ENCODE measurements around the gene SLCO4A1. TPM values are rescaled to one million over a fixed set of nuclear protein-coding genes. Genes with fewer than 3 reads are reported as not detected.

Gene SLCO4A1
- total RNA-seq, 2 donors from 2014 or later = 2.6 to 6.2 TPM

- intact Hi-C loops (cut with DNase I) = no loop called here
- peaks cover 0 to 12% of the 10 kb centered on the region in 2 donors for H3K27me3 ChIP-seq
- H3K4me3 ChIP-seq = no peak overlapping the region
- no peak overlapping the region for H3K27ac ChIP-seq
- 78 to 88% methylated on average over 10 of the region's 10 CpGs for WGBS, 2 donors
- no peaks in the 10 kb centered on the region for H3K9me3 ChIP-seq
- no peaks in the 10 kb centered on the region for H3K36me3 ChIP-seq (replicated peaks in 1 of 2; ENCODE audit: insufficient read depth in 1 of 2, low read depth in 2 of 2)
- peaks cover 1% of the 10 kb centered on the region for H3K4me1 ChIP-seq
- no peak for DNase-seq
- TF ChIP-seq POLR2A (IDR thresholded peaks at IDR 0.05) (no peak), CTCF (IDR thresholded peaks at IDR 0.05) (no peak)
- no peak for ATAC-seq
Measured at GRCh38 chr20:62714006-62714405, 71.7 kb downstream of the SLCO4A1 start.

- no peaks in the 10 kb centered on the region for H3K9me3 ChIP-seq
- H3K27ac ChIP-seq = no peak overlapping the region
- ATAC-seq = no peak
Measured at GRCh38 chr20:62714799-62715198, 72.5 kb downstream of the SLCO4A1 start.

GRCh38 chr20:62715201-62715600, 72.9 kb downstream of the SLCO4A1 start:
- no peak for ATAC-seq
- intact Hi-C loops (cut with DNase I) = no loop called here

More at GRCh38 chr20:62714799-62715198, 72.5 kb downstream of the SLCO4A1 start:
- intact Hi-C loops (cut with DNase I) = no loop called here
- H3K27me3 ChIP-seq = peaks cover 0 to 10% of the 10 kb centered on the region in 2 donors
- TF ChIP-seq CTCF (IDR thresholded peaks at IDR 0.05) (no peak), POLR2A (IDR thresholded peaks at IDR 0.05) (no peak)
- H3K4me1 ChIP-seq = no peaks in the 10 kb centered on the region
- no peak for DNase-seq
- WGBS, 2 donors = 70 to 74% methylated on average over 6 of the region's 6 CpGs
- no peaks in the 10 kb centered on the region for H3K36me3 ChIP-seq (replicated peaks in 1 of 2; ENCODE audit: insufficient read depth in 1 of 2, low read depth in 2 of 2)
- H3K4me3 ChIP-seq = no peak overlapping the region

GRCh38 chr20:62716198-62716940, 74.1 kb downstream of the SLCO4A1 start:
- ATAC-seq (no peak), DNase-seq (no peak)
- intact Hi-C loops (cut with DNase I) = no loop called here
- WGBS, 2 donors = 45 to 50% methylated on average over 19 to 30 of the region's 30 CpGs
- Histone ChIP-seq H3K36me3 (replicated peaks in 1 of 2; ENCODE audit: insufficient read depth in 1 of 2, low read depth in 2 of 2) (no peaks in the 10 kb centered on the region), H3K4me3 (no peak overlapping the region), H3K4me1 (no peaks in the 10 kb centered on the region), H3K9me3 (peaks cover 0 to 3% (median 0%) of the 10 kb centered on the region in 3 donors), H3K27me3 (no peaks in the 10 kb centered on the region), H3K27ac (no peak overlapping the region)
- no peak for TF ChIP-seq POLR2A (IDR thresholded peaks at IDR 0.05)

More at GRCh38 chr20:62715201-62715600, 72.9 kb downstream of the SLCO4A1 start:
- no peaks in the 10 kb centered on the region for H3K4me1 ChIP-seq
- H3K27me3 ChIP-seq = peaks cover 0 to 6% of the 10 kb centered on the region in 2 donors
- WGBS, 2 donors = 59% methylated on average over 10 of the region's 10 CpGs
- no peak overlapping the region for H3K4me3 ChIP-seq
- H3K36me3 ChIP-seq (replicated peaks in 1 of 2; ENCODE audit: insufficient read depth in 1 of 2, low read depth in 2 of 2) = no peaks in the 10 kb centered on the region
- H3K27ac ChIP-seq = no peak overlapping the region
- no peak for DNase-seq
- TF ChIP-seq CTCF (IDR thresholded peaks at IDR 0.05) (no peak), POLR2A (IDR thresholded peaks at IDR 0.05) (no peak)
- H3K9me3 ChIP-seq = no peaks in the 10 kb centered on the region

- Histone ChIP-seq H3K27me3 (no peaks in the 10 kb centered on the region), H3K4me3 (no peak overlapping the region), H3K9me3 (peaks cover 0 to 7% (median 0%) of the 10 kb centered on the region in 3 donors), H3K27ac (no peak overlapping the region), H3K36me3 (replicated peaks in 1 of 2; ENCODE audit: insufficient read depth in 1 of 2, low read depth in 2 of 2) (no peaks in the 10 kb centered on the region), H3K4me1 (no peaks in the 10 kb centered on the region)
- no peak for DNase-seq
- TF ChIP-seq CTCF (IDR thresholded peaks at IDR 0.05) = no peak
- TF ChIP-seq POLR2A (IDR thresholded peaks at IDR 0.05) = no peak
- intact Hi-C loops (cut with DNase I) = no loop called here
- WGBS, 2 donors = 78% methylated on average over 8 of the region's 11 CpGs; no CpG with 5 or more reads in 1 of the 2 donors
- ATAC-seq = no peak
Measured at GRCh38 chr20:62716941-62717310, 74.6 kb downstream of the SLCO4A1 start.
